Amniotic epithelial cell (primary cell): ENCODE measurements around the gene RTN4R.

Experiments used
- DNase-seq: peaks from one replicate; pipeline ENCODE4 v3.0.0-alpha.2; 2010; ENCODE audit warnings: low read depth

Gene RTN4R

DNA sequence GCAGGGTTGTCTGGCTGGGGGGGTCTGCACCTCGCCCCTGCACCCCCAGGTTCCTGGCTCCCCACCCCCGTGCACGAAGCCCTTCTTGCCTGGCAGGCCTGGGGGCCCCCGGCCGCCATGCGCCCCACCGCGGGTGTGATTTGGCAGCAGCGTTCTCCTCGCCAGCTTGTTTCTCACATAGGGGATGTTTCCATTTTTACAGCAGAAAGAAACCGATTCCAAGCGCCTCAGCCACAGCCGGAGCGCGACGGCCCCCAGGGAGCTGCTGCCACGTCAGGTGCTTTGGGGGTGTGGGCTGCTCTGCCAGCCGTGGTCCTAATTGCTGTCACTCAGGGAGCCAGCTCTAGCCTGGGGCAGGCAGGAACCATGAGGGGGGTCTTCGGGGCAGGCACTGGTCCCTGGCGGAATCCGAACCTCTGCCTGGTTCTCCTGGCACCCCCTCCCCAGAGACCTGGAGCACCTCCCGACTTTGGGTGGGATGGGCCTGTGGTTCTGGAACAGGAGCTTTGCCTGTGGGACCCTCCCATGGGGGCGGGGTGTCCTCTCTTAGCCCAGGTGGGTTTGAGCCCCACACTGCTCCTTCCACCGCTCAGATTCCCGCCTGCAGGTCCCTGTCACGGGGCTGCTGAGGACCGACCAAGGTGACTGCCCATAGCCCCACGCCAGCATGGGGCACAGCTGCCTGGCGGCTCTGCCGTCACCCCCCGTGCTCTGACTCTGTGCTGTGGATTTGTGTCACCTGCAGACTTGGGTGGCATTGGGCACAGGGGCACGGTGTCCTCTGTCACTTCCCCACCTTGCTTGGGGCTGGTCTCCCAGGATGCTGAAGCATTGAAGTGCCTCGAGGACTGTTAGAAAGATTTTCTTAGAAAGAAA, 54.0 kb downstream of the RTN4R start:
- no peak for DNase-seq

DNA sequence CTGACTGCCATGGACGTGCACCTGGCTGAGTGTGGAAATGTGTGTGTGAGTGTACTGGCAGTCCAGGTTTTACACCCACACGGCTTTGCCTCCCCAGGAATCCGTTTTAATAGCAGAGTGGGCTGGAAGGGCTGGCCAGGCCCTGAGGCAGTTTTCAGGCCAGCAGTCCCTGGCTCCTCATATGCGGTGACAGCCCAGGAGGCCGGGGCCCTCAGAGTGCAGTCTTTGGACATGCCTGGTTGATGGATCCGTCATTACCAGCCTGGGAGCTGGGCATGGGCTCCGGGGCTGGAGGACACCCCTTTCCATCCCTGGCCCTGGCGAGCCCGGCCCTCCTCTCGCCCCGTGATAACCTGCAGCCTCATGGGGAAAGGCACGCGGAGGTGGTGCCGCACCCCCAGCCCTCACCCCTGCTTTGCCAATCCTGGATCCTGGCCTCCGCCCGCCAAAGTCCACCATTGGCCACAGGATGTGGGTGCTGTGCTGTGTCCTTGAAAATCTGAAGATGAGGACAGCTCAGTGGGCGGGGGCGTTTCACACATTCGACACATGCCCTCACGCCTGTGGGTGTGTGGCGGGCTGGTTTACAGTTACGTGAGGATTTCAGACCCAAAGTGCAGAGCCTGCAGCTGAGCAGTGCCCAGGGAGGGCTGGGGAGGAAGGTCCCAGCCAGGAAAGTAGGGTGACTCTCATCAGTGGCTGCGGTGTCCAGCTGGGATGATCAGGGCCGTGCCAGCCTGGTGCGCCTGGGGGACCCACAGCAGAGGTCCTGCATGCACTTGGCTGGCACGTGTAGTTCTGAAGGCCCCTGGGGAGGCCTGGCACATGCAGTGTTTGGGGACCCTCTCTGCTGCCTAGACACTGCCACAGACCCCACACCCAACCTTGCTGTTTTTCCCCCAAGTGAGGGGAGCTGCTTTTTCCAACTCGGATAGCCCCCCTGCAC, 55.1 kb downstream of the RTN4R start:
- no peak for DNase-seq

- DNase-seq: no peak
Observed at GRCh38 chr22:20211997-20212753, 55.9 kb downstream of the RTN4R start.

- no peak for DNase-seq
Observed at GRCh38 chr22:20211409-20211996, 56.6 kb downstream of the RTN4R start.

- no peak for DNase-seq
Observed at GRCh38 chr22:20210473-20211059, 57.6 kb downstream of the RTN4R start.

GRCh38 chr22:20209761-20210250, 58.3 kb downstream of the RTN4R start:
- no peak for DNase-seq

DNA sequence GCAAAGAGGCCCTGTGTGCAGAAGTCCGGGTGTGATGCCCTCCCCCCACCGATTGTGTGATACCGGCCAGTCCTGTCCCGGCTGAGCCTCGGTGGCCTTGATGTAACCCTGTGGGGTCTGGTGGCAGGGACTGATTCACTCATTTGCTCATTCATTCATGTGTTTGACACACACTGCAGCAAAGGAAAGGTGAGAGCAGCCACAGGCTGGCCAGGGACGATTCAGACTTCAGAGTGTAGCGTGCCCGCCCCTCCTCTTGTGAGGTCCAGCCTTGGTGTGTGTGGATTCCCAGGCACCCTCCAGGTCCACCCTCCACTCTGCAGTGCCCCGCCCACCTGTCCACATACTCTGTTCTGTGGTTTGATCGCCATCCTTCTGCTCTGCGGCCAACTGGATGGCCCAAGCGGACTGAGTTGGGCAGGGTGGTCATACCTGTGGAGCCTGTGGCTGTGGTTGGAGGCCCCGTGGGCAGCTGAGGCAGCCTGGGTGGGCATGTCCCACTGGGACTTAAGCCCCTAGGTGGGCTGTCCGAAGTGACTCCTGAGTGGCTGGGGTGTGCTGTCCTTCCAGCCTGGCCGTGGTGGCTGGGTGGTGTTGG, 59.3 kb downstream of the RTN4R start:
- DNase-seq: no peak

GRCh38 chr22:20207277-20208025, 60.7 kb downstream of the RTN4R start:
- DNase-seq: no peak

DNA sequence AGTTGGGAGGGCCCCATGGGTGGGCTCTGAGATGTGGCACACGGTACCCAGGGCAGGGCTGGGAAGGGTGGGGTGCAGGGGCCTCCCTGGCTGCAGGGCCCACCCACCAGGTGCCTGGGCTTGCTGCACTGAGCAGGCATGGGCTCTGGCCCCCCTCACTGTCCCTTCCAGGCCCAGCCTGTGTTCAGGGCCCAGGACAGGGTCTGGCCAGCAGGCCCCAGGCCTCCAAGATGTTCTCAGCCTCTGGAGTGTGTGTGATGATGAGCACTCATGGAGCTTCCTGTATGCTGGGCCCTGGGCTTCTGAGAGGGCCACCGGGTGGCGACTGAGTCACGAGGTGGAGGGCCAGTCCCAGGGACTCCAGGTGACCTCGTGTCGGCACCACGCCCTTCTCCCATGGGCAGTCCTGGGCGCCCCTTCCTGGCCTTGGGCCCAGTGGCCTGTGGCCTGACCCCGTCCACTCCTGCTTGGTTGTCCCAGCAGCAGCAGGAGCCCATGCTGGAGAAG, 61.4 kb downstream of the RTN4R start:
- DNase-seq: peak; percentile 13

- DNase-seq: peak; percentile 70
Observed at GRCh38 chr22:20205964-20206708, 62.0 kb downstream of the RTN4R start.

GRCh38 chr22:20205464-20205963, 62.6 kb downstream of the RTN4R start:
- DNase-seq: no peak

GRCh38 chr22:20204806-20205205, 63.3 kb downstream of the RTN4R start:
- DNase-seq: peak; percentile 27

GRCh38 chr22:20204311-20204710, 63.8 kb downstream of the RTN4R start:
- DNase-seq: no peak

DNA sequence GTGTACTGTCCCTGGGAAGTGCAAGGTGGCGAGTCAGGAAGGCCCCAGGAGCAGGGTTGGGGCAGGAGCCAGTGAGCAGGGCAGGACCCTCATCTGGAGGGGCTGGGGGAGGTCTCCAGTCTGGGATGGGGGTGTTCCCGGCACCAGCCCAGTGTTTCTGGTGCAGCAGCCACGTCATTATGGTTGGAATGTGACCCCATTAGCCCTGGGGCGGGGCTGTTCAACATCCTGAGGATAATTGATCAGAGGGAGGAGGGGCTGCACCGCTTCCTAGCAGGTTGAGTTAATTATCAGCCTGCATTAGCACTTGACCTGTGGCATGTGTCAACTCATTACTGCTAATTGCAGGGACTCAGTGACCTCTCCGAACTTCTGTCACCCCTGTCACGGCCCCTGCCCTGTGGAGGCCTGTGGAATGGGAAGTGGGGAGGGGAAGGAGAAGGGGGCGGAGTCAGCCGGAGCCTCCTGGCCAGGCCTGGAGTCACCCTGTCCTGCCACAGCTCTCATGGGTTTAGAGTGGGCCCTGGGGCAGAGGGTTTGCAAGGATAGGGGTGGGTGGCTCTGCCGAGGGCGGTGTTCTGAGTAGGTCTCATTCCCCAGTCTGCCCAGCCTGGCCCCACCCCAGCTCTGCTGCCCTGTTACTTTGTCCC, 64.4 kb downstream of the RTN4R start:
- no peak for DNase-seq

GRCh38 chr22:20203142-20203551, 65.0 kb downstream of the RTN4R start:
- DNase-seq: no peak

GRCh38 chr22:20201837-20202392, 66.2 kb downstream of the RTN4R start:
- DNase-seq: no peak

- DNase-seq: no peak
Observed at GRCh38 chr22:20199906-20200305, 68.2 kb downstream of the RTN4R start.

DNA sequence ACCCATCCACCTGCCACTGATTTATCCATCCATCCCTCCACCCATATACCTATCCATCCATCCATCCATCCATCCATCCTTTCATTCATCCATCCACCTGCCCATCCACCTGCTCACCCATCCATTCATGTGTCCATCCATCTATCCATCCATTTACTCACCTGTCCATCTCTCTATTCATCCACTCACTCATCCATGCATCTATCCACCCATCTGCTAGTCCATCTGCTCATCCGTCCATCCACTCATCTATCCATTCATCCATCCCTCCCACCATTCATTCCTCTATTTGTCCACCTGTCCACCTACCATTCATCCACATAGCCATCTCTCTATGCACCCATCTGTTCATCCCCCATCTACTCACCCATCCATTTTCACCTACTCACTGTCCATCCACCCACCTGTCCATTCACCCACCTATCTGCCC, 68.7 kb downstream of the RTN4R start:
- no peak for DNase-seq
